Esophagus muscularis mucosa (tissue), 4 donors: ENCODE measurements around the gene LCE2D.

Source experiments
- CTCF ChIP-seq, 3 experiments: fragments of 200-600 bp in 2 of 3; fragments of 450-650 bp in 1 of 3; sonication (generic) in 2 of 3; IDR thresholded peaks; one replicate each; pipeline ENCODE4 v1.5.1; 2017 to 2019; ENCODE audit warnings: antibody characterized with exemption in 3 of 3, mild to moderate bottlenecking in 2 of 3, moderate library complexity in 1 of 3
- EP300 ChIP-seq: sonication (generic); formaldehyde crosslinking; IDR thresholded peaks from one replicate; pipeline ENCODE4 v1.6.1; 2017; ENCODE audit warnings: antibody characterized with exemption
- POLR2A ChIP-seq: fragments of 450-650 bp; IDR thresholded peaks from one replicate; pipeline ENCODE4 v1.6.1; 2017; ENCODE audit warnings: antibody characterized with exemption, moderate library complexity, mild to moderate bottlenecking, low read depth
- POLR2AphosphoS5 ChIP-seq, 2 donors: sonication (generic); formaldehyde crosslinking; IDR thresholded peaks; one replicate each; pipeline ENCODE4 v1.6.1; 2017; ENCODE audit warnings: antibody characterized with exemption in 2 of 2

GRCh38 chr1:152643945-152644344 is 19.2 kb upstream of the LCE2D start:
- TF ChIP-seq POLR2A: no peak
- TF ChIP-seq CTCF (IDR thresholded peaks at IDR 0.05): no peak
- no peak for TF ChIP-seq EP300
- no peak for TF ChIP-seq POLR2AphosphoS5 (IDR thresholded peaks at IDR 0.05)
